ENCODE measurements around the gene PPM1B.

PPM1B gene

DNA sequence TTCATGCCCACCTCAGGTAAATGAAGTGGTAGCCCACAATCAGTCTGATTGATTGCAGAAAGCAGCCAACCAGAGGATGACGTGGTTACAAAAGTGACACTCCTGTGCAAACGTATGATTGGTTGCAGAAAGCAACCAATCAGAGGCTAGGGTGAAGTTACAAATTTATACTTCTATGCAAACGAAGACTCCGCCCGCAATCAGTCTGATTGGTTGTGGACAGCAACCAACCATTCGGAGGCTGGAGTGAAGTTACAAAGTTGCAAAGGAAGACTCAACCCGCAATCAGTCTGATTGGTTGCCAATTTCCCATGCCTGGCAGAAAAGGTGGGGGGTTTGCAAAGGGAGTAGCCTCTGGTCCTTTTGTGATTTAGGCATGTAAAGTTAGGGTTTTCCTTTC, 102.6 kb downstream of the PPM1B start:
- Mint-ChIP-seq H3K4me1 (ENCODE audit: low read depth) (no peaks in the 10 kb centered on the region), H3K36me3 (ENCODE audit: low read depth) (no peaks in the 10 kb centered on the region), H3K27me3 (ENCODE audit: low read depth) (no peaks in the 10 kb centered on the region), H3K4me3 (no peak overlapping the region), H3K9me3 (no peaks in the 10 kb centered on the region), H3K27ac (no peak overlapping the region)

GRCh38 chr2:44273076-44273475, 104.4 kb downstream of the PPM1B start:
- no peak overlapping the region for H3K27ac Mint-ChIP-seq
- H3K4me3 Mint-ChIP-seq, result no peak overlapping the region
- no peaks in the 10 kb centered on the region for H3K4me1 Mint-ChIP-seq (ENCODE audit: low read depth)
- H3K9me3 Mint-ChIP-seq, result no peaks in the 10 kb centered on the region
- H3K27me3 Mint-ChIP-seq (ENCODE audit: low read depth), result no peaks in the 10 kb centered on the region
- H3K36me3 Mint-ChIP-seq (ENCODE audit: low read depth), result no peaks in the 10 kb centered on the region

- Mint-ChIP-seq H3K27me3 (ENCODE audit: low read depth) (no peaks in the 10 kb centered on the region), H3K9me3 (no peaks in the 10 kb centered on the region), H3K27ac (no peak overlapping the region), H3K4me1 (ENCODE audit: low read depth) (no peaks in the 10 kb centered on the region), H3K36me3 (ENCODE audit: low read depth) (no peaks in the 10 kb centered on the region), H3K4me3 (no peak overlapping the region)
Observed at GRCh38 chr2:44273596-44273995, 104.9 kb downstream of the PPM1B start.

GRCh38 chr2:44275927-44276303, 107.2 kb downstream of the PPM1B start:
- Mint-ChIP-seq H3K27ac (no peak overlapping the region), H3K36me3 (ENCODE audit: low read depth) (no peaks in the 10 kb centered on the region), H3K27me3 (ENCODE audit: low read depth) (peaks cover under 1% of the 10 kb centered on the region), H3K4me1 (ENCODE audit: low read depth) (no peaks in the 10 kb centered on the region), H3K9me3 (no peaks in the 10 kb centered on the region), H3K4me3 (no peak overlapping the region)

DNA sequence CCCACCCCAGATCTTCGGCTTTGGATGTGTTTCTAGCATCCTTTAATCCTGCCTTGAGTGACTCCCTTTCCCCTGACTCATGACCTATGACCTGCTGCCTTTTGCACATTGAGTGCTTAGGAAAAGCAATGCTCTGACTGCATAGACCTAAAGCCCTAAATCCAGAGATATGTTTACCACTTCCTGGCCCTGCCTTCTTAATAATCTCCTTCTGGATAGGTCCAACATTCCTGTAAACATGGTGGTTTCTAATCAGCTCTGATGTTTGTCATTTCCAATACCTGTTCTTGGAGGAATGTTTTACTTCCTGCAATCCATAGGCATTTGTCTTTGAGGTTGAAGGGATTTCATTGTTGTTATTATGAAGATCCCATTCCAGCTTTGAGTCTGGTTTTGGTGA, 108.9 kb downstream of the PPM1B start:
- Mint-ChIP-seq H3K36me3 (ENCODE audit: low read depth) (no peaks in the 10 kb centered on the region), H3K27ac (no peak overlapping the region), H3K4me3 (no peak overlapping the region), H3K9me3 (no peaks in the 10 kb centered on the region), H3K27me3 (ENCODE audit: low read depth) (peaks cover 13% of the 10 kb centered on the region), H3K4me1 (ENCODE audit: low read depth) (no peaks in the 10 kb centered on the region)

- Mint-ChIP-seq H3K4me1 (ENCODE audit: low read depth) (no peaks in the 10 kb centered on the region), H3K36me3 (ENCODE audit: low read depth) (no peaks in the 10 kb centered on the region), H3K27ac (no peak overlapping the region), H3K4me3 (no peak overlapping the region), H3K27me3 (ENCODE audit: low read depth) (peaks cover 17% of the 10 kb centered on the region), H3K9me3 (no peaks in the 10 kb centered on the region)
Observed at GRCh38 chr2:44280869-44281268, 112.2 kb downstream of the PPM1B start.
